Stimulated activated CD8-positive, alpha-beta memory T cell treated with anti-CD3 and anti-CD28 coated beads, Interleukin-7, amount 100 ng/mL, for 1 hour (primary cell): Measurements from ENCODE around the gene LTBP3.
A peak's percentile ranks its signal among the peaks of the same experiment; 100 is the strongest.
"Not testable (repeated sequence)": the region's sequence is repeated elsewhere in the genome, so short reads cannot be mapped to it uniquely, and the experiment has no call there.

Source experiments
- DNase-seq, 2 donors: peaks; one replicate each; pipeline ENCODE4 v3.0.0-alpha.2; 2020; ENCODE audit warnings: low read depth in 2 of 2

The LTBP3 gene

DNA sequence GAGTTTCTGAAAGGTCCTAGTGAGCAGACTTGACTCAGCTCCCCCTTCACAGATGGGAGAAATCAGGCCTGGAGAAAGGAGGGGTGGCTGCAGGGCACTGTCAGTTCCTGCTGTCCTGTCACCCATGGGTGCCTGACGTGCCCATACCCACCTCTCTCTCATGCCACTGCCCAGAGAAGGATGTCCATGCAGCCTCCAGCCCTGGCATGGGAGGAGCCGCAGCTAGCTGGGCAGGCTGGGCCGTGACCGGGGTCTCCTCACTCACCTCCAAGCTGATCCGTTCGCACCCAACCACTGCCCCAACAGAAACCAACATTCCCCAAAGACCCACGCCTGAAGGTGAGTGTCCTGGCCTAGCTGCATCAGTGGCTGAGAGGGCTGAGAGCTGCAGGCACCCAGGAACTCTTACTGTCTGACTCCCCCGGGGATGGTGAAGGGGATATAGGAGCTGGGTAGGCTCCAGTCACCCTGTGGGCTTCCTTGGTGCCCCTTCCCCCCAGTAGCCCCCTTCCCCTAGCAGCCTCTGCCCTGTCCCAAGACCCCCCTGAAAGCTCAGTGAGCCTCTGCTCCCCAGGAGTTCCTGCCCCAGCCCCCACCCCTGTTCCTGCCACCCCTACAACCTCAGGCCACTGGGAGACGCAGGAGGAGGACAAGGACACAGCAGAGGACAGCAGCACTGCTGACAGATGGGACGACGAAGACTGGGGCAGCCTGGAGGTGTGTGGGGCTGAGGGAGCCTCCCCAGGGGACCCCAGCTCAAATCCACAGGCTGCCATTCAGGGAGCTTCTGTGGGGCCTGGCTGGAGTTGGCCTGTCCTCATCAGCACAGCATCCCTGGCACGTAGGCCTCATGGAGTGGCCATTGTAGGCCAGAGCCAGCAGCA is 21.5 kb downstream of the LTBP3 start:
- no peak for DNase-seq

DNA sequence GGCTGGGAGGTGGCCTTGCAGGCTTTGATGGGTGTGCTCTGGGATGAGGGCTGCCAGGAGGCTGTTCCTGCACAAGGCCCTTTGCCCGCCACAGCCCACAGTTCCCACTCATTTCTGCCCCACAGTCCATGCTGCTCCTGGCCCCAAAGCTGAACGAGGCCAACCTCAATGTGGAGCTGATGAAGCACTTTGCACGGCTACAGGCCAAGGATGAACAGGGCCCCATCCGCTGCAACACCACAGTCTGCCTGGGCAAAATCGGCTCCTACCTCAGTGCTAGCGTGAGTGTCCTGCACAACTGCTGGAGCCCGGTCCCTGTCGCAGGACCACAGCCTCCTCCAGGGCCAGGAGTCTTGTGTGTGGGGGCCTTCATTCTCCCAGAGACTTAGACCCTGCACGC is 23.1 kb downstream of the LTBP3 start:
- no peak for DNase-seq

DNA sequence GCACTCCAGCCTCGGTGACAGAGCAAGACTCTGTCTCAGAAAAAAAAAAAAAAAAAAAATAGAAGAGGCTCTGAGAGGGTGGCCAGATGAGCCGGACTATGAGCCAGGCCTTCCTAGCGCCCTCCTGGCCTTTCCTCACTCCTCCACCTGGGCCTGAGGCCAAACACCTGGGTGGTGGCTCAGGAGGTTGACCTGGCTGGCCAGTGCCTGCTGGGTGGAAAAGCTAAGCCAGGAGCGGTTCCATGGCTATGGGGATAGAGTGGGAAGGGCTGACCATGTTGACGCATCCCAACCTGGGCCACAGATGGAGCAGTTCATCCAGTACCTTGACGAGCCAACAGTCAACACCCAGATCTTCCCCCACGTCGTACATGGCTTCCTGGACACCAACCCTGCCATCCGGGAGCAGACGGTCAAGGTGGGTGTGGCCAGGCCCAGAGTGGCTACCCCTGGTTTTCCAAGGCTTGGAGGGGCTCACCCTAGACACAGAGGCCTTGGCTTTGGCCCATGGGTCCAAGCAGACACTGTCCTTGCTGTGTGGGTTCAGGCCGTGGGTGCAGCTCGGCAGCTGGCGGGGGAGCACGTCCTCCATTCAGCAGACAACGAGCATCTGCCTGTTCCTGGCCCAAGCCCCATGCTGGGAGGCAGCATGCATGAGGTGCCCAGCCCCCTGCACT is 25.6 kb downstream of the LTBP3 start:
- no peak for DNase-seq

GRCh38 chr11:65530157-65530496 is 28.0 kb downstream of the LTBP3 start:
- DNase-seq: no peak

GRCh38 chr11:65529475-65530156 is 28.5 kb downstream of the LTBP3 start:
- no peak for DNase-seq

DNA sequence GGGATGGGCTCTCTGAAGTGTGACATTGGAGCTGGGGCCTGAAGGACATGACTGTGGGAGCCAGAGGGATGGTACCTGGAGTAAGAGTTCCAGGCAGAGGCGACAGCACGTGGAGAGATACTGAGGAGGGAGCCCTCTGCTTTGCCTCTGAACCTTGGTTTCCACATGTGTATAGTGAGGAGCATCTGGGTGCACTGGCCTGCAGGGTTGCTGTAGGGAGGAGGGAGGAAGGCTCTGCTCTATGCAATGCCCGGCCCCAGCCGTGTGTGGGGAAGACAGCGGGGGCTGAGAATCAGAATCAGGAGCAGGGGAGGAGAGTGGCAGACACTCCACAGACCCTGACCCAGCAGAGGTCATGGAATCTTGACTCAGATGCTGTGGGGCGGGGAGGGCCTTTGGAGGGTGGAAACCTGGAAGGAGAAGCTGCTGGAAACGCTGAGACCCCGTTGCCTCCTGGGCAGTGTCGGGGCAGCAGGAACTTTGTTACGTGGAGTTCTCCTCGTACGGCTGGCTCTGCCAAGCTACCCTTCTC is 29.3 kb downstream of the LTBP3 start:
- no peak for DNase-seq

DNA sequence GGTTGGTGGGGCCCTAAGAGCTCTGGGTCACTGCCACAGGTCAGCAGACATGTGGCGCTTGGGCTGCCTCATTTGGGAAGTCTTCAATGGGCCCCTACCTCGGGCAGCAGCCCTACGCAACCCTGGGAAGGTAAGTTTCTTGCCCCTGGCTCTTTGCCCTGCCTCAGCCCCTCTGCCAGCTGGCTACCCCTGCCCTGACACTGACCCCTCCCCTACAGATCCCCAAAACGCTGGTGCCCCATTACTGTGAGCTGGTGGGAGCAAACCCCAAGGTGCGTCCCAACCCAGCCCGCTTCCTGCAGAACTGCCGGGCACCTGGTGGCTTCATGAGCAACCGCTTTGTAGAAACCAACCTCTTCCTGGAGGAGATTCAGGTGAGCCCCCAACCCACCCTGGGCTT is 31.4 kb downstream of the LTBP3 start:
- no peak for DNase-seq

DNA sequence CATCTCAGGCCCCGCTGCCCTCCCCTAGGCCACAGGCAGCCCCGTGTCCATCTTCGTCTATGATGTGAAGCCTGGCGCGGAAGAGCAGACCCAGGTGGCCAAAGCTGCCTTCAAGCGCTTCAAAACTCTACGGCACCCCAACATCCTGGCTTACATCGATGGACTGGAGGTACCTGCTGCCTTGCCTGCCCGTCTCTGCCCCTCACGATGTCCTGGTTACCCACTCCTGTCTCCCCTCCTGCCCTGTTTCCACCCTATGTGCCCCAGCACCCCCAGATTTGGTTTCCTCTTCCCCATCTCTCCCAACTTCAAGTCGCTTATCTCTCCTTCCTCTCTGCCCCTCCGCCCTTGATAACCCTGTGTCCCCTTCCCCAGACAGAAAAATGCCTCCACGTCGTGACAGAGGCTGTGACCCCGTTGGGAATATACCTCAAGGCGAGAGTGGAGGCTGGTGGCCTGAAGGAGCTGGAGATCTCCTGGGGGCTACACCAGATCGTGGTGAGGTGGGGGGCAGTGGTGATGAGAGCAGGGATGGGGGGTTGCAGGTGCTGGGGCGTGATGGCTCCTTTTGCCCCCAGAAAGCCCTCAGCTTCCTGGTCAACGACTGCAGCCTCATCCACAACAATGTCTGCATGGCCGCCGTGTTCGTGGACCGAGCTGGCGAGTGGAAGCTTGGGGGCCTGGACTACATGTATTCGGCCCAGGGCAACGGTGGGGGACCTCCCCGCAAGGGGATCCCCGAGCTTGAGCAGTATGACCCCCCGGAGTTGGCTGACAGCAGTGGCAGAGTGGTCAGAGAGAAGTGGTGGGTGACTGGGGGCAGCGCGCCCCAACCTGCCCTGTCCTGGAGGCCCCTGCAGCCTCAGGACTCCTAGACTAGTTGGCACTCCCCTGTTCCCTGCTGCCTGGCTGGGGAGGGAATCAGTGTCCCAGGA is 32.3 kb downstream of the LTBP3 start:
- no peak for DNase-seq

GRCh38 chr11:65524741-65525545 is 33.2 kb downstream of the LTBP3 start, which contains the start of gene SCYL1:
Gene SCYL1, plus strand, starts transcription at chr11:65525083. Its CDS starts 71 bp downstream, at chr11:65525154.
- DNase-seq: peak; percentile 70 to 77

DNA sequence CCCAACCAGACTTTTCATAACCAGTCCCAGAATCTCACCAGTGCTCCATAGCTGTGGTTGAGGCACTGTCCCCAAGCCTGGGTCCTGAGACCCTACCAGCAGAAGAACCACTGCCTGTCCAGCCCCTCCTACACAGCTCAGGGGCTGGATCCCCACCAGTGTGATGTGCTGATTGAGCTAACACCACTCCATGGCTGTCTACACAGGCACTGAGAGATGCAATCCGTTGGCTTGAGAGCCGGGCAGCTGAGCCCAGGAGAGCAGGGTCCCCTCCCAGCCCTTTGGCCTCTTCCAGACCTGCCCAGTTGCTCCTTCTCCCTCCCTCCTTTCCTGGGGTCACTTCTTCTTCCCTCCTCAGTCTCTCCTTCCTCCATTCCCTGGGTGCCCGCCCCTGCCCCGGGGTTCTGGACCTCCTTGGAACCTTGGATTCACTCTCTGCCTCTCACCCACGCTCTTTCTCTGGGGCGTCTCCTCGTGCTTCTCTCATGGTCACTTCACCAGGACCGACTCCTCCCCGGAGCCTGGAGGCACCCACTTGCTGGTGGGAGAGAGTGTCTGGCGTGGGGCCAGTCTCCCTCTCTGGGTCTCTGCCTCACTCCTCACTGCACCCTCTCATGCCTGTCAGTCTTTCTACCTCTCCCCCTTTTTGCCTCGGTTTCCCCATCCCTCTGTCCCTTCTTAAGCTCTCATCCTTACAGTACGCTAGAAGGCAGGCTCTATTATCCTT is 34.0 kb downstream of the LTBP3 start:
- no peak for DNase-seq

DNA sequence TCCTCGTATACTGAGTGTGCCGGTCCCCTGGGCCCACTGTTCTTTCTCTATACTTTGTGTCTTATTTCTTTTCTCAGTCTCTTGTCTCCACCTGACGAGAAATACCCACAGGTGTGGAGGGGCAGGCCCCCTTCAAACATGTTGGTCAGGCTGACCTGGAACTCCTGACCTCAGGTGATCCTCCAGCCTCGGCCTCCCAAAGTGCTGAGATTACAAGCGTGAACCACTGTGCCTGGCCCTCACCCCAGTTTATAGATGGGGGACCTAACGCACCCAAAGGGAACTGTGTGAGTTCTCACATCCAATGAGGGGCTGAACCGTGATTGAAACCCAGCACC is 34.6 kb downstream of the LTBP3 start:
- not testable (repeated sequence) for DNase-seq

GRCh38 chr11:65522718-65523630 is 35.2 kb downstream of the LTBP3 start:
- not testable (repeated sequence) for DNase-seq

- not testable (repeated sequence) for DNase-seq
Measured at GRCh38 chr11:65521777-65522521, 36.2 kb downstream of the LTBP3 start.

DNA sequence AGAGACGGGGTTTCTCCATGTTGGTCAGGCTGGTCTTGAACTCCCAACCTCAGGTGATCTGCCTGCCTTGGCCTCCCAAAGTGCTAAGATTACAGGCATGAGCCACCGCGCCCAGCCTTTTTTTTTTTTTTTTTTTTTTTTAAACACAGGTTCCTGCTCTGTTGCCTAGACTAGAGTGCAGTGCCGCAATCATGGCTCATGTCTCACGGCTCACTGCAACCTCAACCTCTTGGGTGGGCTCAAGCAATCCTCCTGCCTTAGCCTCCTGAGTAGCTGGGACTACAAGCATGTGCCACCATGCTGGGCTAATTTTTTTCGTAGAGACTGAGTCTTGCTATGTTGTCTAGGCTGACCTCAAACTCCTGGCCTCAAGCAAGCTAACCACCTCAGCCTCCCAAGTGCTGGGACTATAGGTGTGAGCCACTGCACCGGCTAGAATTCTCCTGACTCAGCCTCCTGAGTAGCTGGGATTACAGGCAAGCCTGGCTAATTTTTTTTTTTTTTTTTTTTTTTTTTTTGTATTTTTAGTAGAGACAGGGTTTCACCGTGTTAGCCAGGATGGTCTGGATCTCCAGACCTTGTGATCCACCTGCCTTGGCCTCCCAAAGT is 39.1 kb downstream of the LTBP3 start:
- DNase-seq: not testable (repeated sequence)

DNA sequence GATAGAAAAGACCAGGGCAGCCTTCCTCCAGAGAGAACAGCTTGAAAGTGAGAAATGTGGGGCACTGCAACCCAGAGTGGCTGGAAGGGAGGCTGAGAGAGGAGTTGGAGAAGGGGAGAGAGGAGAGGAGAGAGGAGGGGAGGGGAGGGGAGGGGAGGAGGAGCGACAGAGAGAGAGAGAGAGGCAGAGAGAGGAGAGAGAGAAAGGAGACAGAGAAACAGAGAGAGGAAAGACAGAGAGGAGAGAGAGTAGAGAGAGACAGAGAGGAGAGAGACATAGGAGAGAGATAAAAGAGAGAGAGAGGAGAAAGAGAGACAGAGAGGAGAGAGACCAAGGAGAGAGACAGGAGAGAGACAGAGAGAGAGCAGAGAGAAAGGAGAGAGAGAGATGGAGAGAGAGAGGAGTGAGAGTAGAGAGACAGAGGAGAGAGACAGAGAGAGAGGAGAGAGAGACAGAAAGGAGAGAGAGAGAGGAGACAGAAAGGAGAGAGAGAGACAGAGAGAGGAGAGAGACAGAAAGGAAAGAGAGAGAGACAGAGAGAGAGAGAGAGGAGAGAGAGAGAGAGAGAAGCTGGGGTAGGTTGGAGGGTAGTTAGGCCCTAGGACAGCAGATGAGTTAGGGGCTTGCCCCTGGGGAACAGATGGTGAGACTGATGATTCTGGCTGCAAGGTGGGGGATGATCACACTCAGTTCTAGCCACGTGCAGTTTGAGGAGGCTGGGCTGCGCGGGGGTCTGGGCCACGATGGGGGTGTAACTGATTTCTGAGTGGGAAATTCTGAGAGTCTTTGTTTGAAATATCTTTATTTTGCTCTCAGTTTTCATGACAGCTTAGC is 41.8 kb downstream of the LTBP3 start:
- no peak for DNase-seq

- not testable (repeated sequence) for DNase-seq
Measured at GRCh38 chr11:65512311-65512710, 45.8 kb downstream of the LTBP3 start.
